Stimulated activated naive CD8-positive, alpha-beta T cell treated with anti-CD3 and anti-CD28 coated beads, Interleukin-15, Interleukin-2, amounts not matched to agents 100 ng/mL and 50 ng/mL, for 24 hours (primary cell): Measurements from ENCODE around the gene ACACA.

ENCODE experiments used
- H3K27ac Mint-ChIP-seq: one replicate; pipeline ENCODE4 v1.8.0; 2021; ENCODE audit warnings: mild to moderate bottlenecking, mixed read lengths
- H3K27me3 Mint-ChIP-seq: one replicate; pipeline ENCODE4 v1.8.0; 2021; ENCODE audit warnings: mixed read lengths
- H3K36me3 Mint-ChIP-seq: one replicate; pipeline ENCODE4 v1.8.0; 2021; ENCODE audit warnings: low read depth, mixed read lengths
- H3K4me1 Mint-ChIP-seq: one replicate; pipeline ENCODE4 v1.8.0; 2021; ENCODE audit warnings: low read depth, mixed read lengths
- H3K4me3 Mint-ChIP-seq: one replicate; pipeline ENCODE4 v1.8.0; 2021; ENCODE audit warnings: mild to moderate bottlenecking, mixed read lengths
- H3K9me3 Mint-ChIP-seq: one replicate; pipeline ENCODE4 v1.8.0; 2021; ENCODE audit warnings: mixed read lengths

Gene ACACA

DNA sequence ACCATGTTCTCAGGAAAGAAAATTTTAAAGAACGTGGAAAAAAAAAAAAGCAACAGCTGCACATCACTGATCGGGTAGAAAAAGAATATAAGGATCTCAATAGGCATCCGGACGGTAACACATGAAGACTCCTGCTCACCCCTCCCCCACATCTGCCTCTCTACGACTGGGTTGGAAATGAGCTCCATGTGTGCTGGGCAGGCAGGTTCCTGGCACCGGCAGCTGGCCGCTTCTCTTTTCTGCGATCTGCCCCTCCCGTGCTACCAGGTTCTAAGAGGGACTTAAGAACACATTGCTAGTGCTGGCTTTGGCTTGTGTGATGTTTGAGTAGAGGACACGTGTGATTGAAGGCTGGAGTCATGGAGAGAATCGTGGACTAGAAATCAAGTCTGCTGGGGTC lies 342.4 kb downstream of the ACACA start:
- H3K27ac Mint-ChIP-seq, result no peak overlapping the region

GRCh38 chr17:37062021-37062420 lies 344.6 kb downstream of the ACACA start:
- Mint-ChIP-seq H3K36me3 (peaks cover 7% of the 10 kb centered on the region), H3K4me3 (no peak overlapping the region), H3K27me3 (no peaks in the 10 kb centered on the region), H3K9me3 (no peaks in the 10 kb centered on the region), H3K4me1 (no peaks in the 10 kb centered on the region), H3K27ac (no peak overlapping the region)

More for the DNA sequence above, 342.4 kb downstream of the ACACA start:
- H3K36me3 Mint-ChIP-seq, result no peaks in the 10 kb centered on the region
- H3K4me3 Mint-ChIP-seq, result no peak overlapping the region
- H3K9me3 Mint-ChIP-seq, result no peaks in the 10 kb centered on the region
- no peaks in the 10 kb centered on the region for H3K27me3 Mint-ChIP-seq
- H3K4me1 Mint-ChIP-seq, result no peaks in the 10 kb centered on the region

DNA sequence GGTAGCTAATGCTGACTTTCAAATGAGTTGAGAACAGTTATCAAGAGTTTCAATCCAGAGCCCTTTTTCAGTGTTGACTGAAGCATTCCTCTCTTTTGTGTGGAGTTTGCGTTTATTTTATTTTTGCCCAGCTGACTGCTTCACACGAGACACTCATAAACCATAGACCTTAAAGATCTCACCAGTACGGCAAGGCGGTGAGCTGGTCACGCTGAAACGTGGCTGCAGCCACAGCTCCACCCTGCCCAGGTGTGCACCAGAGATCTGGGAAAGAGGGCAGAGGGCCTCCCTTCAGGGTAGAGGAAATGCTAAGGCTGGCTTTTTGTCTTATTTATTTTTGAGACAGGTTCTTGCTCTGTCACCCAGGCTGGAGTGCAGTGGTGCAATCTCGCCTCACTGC lies 345.7 kb downstream of the ACACA start:
- H3K36me3 Mint-ChIP-seq, result peaks cover 18% of the 10 kb centered on the region
- no peaks in the 10 kb centered on the region for H3K4me1 Mint-ChIP-seq
- H3K27ac Mint-ChIP-seq, result no peak overlapping the region
- H3K9me3 Mint-ChIP-seq, result no peaks in the 10 kb centered on the region
- H3K27me3 Mint-ChIP-seq, result no peaks in the 10 kb centered on the region
- no peak overlapping the region for H3K4me3 Mint-ChIP-seq

- peaks cover 22% of the 10 kb centered on the region for H3K36me3 Mint-ChIP-seq
- no peak overlapping the region for H3K4me3 Mint-ChIP-seq
- H3K9me3 Mint-ChIP-seq, result no peaks in the 10 kb centered on the region
- no peaks in the 10 kb centered on the region for H3K4me1 Mint-ChIP-seq
- H3K27ac Mint-ChIP-seq, result no peak overlapping the region
- H3K27me3 Mint-ChIP-seq, result no peaks in the 10 kb centered on the region
Observed at GRCh38 chr17:37060094-37060493, 346.5 kb downstream of the ACACA start.

- H3K4me3 Mint-ChIP-seq, result no peak overlapping the region
- H3K9me3 Mint-ChIP-seq, result no peaks in the 10 kb centered on the region
- H3K27me3 Mint-ChIP-seq, result no peaks in the 10 kb centered on the region
- H3K27ac Mint-ChIP-seq, result no peak overlapping the region
- no peaks in the 10 kb centered on the region for H3K4me1 Mint-ChIP-seq
- peaks cover 28% of the 10 kb centered on the region for H3K36me3 Mint-ChIP-seq
Observed at GRCh38 chr17:37059493-37059892, 347.1 kb downstream of the ACACA start.

DNA sequence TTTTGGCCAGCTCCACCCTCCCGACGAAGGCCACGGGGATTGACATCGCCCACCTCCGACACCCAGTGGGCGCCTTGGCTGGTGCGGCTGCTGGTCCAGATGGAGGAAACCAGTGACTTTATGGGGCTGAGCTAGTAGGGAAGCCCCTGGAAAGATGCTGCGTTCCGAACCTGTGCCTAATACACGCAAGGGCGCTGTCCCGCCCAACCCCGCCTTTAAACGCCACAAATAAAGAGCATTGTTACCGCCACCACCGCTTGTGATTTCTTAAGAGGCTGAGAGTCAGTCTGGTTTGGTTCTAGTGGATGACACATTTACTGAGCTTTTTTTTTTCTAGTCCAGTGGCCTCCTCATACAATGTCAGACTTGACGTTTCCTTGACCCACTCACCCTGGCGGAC lies 350.0 kb downstream of the ACACA start:
- H3K4me3 Mint-ChIP-seq, result no peak overlapping the region
- H3K9me3 Mint-ChIP-seq, result no peaks in the 10 kb centered on the region
- no peaks in the 10 kb centered on the region for H3K27me3 Mint-ChIP-seq
- peaks cover 40% of the 10 kb centered on the region for H3K36me3 Mint-ChIP-seq
- H3K4me1 Mint-ChIP-seq, result no peaks in the 10 kb centered on the region
- H3K27ac Mint-ChIP-seq, result no peak overlapping the region

DNA sequence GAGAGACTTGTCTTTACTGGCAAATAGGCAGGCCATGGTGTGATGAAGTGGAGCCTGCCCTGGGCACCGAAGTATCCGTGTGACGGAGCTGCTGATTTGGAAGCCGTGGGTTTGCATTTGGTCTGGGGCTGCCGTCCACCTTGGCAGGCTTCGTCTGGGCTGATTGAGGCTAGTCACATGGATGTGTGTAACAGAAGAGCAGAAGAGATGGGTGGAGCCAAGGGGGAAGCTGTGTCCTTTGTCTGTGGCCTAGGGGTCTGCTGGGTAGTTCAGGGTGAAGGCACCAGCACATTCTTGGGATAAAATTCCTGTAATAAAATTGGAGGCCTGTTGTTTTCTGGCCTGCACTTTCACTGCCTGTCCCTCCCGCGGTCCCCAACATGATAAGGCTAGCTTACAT lies 351.7 kb downstream of the ACACA start:
- Mint-ChIP-seq H3K9me3 (no peaks in the 10 kb centered on the region), H3K4me1 (no peaks in the 10 kb centered on the region), H3K27me3 (no peaks in the 10 kb centered on the region), H3K4me3 (no peak overlapping the region), H3K36me3 (peaks cover 40% of the 10 kb centered on the region), H3K27ac (peak overlapping the region; percentile 26)

DNA sequence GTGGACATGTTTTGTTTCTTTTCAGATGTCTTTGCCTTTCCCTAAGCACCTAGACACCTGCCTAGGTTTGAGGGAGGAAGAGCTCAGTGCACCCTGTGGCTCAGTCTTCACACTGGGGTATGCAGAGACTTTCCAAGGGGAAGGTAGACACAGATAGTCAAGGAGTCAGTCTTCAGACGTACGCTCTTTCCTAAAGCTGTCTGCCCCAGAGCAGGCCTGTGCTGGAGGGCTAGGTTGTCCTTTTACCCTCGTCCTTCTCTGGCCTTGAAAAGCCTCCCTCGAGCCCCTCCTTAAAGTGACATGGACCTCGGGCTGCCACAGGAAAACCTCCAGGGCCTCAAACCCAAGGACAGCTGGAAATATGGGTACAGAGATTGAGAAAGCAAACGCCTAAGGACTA lies 354.2 kb downstream of the ACACA start:
- H3K4me3 Mint-ChIP-seq, result no peak overlapping the region
- H3K4me1 Mint-ChIP-seq, result peaks cover 4% of the 10 kb centered on the region
- H3K27me3 Mint-ChIP-seq, result no peaks in the 10 kb centered on the region
- H3K9me3 Mint-ChIP-seq, result no peaks in the 10 kb centered on the region
- H3K36me3 Mint-ChIP-seq, result peaks cover 46% of the 10 kb centered on the region
- H3K27ac Mint-ChIP-seq, result no peak overlapping the region

GRCh38 chr17:37051833-37052232 lies 354.8 kb downstream of the ACACA start:
- peaks cover 4% of the 10 kb centered on the region for H3K4me1 Mint-ChIP-seq
- no peaks in the 10 kb centered on the region for H3K9me3 Mint-ChIP-seq
- H3K27me3 Mint-ChIP-seq, result no peaks in the 10 kb centered on the region
- H3K4me3 Mint-ChIP-seq, result no peak overlapping the region
- H3K36me3 Mint-ChIP-seq, result peaks cover 43% of the 10 kb centered on the region
- H3K27ac Mint-ChIP-seq, result no peak overlapping the region

- no peaks in the 10 kb centered on the region for H3K9me3 Mint-ChIP-seq
- H3K4me3 Mint-ChIP-seq, result no peak overlapping the region
- peaks cover 4% of the 10 kb centered on the region for H3K4me1 Mint-ChIP-seq
- no peak overlapping the region for H3K27ac Mint-ChIP-seq
- peaks cover 38% of the 10 kb centered on the region for H3K36me3 Mint-ChIP-seq
- H3K27me3 Mint-ChIP-seq, result no peaks in the 10 kb centered on the region
Observed at GRCh38 chr17:37051381-37051780, 355.3 kb downstream of the ACACA start.

DNA sequence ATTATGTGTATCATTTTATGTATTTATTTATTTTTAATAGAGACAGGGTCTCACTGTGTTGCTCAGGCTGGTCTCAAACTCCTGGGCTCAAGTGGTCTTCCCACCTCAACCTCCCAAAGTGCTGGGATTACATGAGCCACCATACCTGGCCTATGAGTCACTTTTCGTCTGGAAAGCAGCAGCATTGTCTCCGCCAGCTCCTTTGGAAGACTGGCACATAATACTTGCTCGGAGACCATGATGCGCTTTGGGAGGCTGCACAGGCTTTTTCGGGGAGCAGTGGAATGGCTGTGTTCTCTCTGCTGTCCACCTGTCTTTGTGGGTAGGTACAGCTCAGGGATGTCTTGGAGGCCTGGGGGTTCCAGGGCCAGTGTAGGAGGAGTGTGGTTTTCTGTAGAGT lies 355.7 kb downstream of the ACACA start:
- peaks cover 34% of the 10 kb centered on the region for H3K36me3 Mint-ChIP-seq
- no peaks in the 10 kb centered on the region for H3K9me3 Mint-ChIP-seq
- H3K27me3 Mint-ChIP-seq, result no peaks in the 10 kb centered on the region
- no peak overlapping the region for H3K27ac Mint-ChIP-seq
- H3K4me3 Mint-ChIP-seq, result no peak overlapping the region
- H3K4me1 Mint-ChIP-seq, result peaks cover 4% of the 10 kb centered on the region

- Mint-ChIP-seq H3K27me3 (no peaks in the 10 kb centered on the region), H3K36me3 (peaks cover 23% of the 10 kb centered on the region), H3K4me3 (no peak overlapping the region), H3K27ac (no peak overlapping the region), H3K4me1 (peaks cover 4% of the 10 kb centered on the region), H3K9me3 (no peaks in the 10 kb centered on the region)
Observed at GRCh38 chr17:37048811-37049210, 357.8 kb downstream of the ACACA start.

- Mint-ChIP-seq H3K4me1 (peaks cover 9% of the 10 kb centered on the region), H3K9me3 (no peaks in the 10 kb centered on the region), H3K27ac (peak overlapping the region; percentile 22), H3K27me3 (no peaks in the 10 kb centered on the region), H3K4me3 (no peak overlapping the region), H3K36me3 (peaks cover 25% of the 10 kb centered on the region)
Observed at GRCh38 chr17:37047631-37048104, 359.0 kb downstream of the ACACA start.

DNA sequence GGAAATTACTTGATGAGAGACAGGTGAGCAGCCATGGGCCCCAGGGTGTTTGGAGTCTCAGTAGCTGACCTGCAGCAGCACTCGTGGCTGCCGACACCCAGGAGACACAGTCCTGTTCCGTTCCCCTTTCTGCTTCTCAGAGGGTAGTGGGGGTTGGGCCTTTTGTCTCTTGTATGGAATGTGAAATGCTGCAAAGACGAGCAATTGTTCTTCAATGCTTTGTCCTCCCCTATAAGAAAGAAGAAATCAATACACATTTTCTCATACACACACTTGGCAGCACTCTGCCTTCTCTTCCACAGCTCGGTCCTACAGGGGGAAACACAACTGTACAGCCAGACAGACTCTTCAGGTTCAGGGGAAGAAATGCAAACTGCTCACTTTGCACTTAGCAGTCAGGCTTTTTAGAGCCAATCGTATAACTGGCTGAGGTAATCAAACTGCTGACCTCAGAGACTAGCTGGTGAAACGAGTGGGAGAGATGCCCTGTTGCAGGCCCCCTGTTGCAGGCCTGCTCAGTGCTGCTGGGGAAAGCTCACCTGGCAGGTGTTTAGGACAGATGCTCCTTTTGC lies 361.2 kb downstream of the ACACA start:
- Mint-ChIP-seq H3K4me1 (peaks cover 9% of the 10 kb centered on the region), H3K9me3 (no peaks in the 10 kb centered on the region), H3K27ac (peak overlapping the region; percentile 39), H3K27me3 (no peaks in the 10 kb centered on the region), H3K36me3 (peaks cover 21% of the 10 kb centered on the region), H3K4me3 (no peak overlapping the region)

- H3K36me3 Mint-ChIP-seq, result peaks cover 26% of the 10 kb centered on the region
- H3K9me3 Mint-ChIP-seq, result no peaks in the 10 kb centered on the region
- peak overlapping the region; percentile 71 for H3K27ac Mint-ChIP-seq
- peaks cover 9% of the 10 kb centered on the region for H3K4me1 Mint-ChIP-seq
- H3K4me3 Mint-ChIP-seq, result no peak overlapping the region
- H3K27me3 Mint-ChIP-seq, result no peaks in the 10 kb centered on the region
Observed at GRCh38 chr17:37043201-37043600, 363.4 kb downstream of the ACACA start.

- Mint-ChIP-seq H3K4me3 (no peak overlapping the region), H3K9me3 (no peaks in the 10 kb centered on the region), H3K27me3 (no peaks in the 10 kb centered on the region), H3K27ac (no peak overlapping the region), H3K4me1 (peaks cover 5% of the 10 kb centered on the region), H3K36me3 (peaks cover 30% of the 10 kb centered on the region)
Observed at GRCh38 chr17:37041932-37042331, 364.7 kb downstream of the ACACA start.
